Coronary artery (tissue), 2 donors: ENCODE results near the gene BSCL2.
A peak's percentile ranks its signal among the peaks of the same experiment; 100 is the strongest.
"Not testable (repeated sequence)": the region's sequence is repeated elsewhere in the genome, so short reads cannot be mapped to it uniquely, and the experiment has no call there.

Experiments
- DNase-seq: peaks from one replicate; pipeline ENCODE4 v3.0.0-alpha.2; 2017; ENCODE audit warnings: low spot score
- H3K27ac ChIP-seq, 2 donors: fragments of 200-600 bp; sonication (generic); one replicate each; pipeline ENCODE4 v1.5.1; 2016 to 2019
- H3K4me3 ChIP-seq: fragments of 200-600 bp; sonication (generic); 2 replicates; pipeline ENCODE4 v1.5.1; 2016; ENCODE audit warnings: mild to moderate bottlenecking, moderate library complexity
- TF ChIP-seq, protein P1 (sequence below): fragments of 200-600 bp; sonication (generic); IDR thresholded peaks from one replicate; pipeline ENCODE4 v1.5.1; 2019; ENCODE audit warnings: antibody characterized with exemption

BSCL2 gene

DNA sequence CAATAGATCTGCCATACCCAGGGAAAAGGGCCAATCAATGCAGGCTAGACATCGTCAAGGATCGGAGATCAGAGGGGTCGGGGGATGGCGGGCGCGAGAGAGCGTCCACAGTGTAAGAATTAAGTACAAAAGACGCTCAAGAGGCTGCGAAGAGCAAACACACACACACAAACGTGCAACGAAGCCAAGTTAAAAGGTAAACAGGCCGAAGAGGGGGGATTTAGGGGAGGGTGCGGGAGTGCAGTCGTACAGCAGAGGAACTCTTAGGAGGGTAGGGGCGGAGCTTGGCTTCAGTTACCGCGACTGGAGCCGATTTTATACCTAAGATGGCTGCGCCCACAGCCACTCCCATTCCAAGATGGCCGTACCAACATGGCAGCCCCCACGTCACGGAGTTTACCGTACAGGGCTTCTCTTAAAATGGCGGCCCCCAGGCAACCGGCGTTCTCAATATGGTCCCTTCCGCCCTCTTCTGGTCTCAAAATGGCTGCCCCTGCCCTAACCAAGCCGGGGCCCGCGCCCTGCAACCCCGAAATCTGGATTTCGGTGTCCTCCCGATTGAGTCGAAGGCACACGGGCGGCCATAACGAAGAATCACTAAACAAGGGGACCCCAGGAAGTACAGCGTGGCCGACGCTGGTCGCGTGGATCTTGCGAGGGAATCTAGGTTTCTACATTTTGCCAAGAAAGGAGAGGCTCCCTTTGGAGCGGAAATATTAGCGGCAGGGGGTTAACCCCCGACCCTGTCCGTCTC, 2.2 kb upstream of the BSCL2 start:
- H3K4me3 ChIP-seq: peak overlapping the region; percentile 78
- DNase-seq: peak; percentile 98
- TF ChIP-seq, protein P1, sequence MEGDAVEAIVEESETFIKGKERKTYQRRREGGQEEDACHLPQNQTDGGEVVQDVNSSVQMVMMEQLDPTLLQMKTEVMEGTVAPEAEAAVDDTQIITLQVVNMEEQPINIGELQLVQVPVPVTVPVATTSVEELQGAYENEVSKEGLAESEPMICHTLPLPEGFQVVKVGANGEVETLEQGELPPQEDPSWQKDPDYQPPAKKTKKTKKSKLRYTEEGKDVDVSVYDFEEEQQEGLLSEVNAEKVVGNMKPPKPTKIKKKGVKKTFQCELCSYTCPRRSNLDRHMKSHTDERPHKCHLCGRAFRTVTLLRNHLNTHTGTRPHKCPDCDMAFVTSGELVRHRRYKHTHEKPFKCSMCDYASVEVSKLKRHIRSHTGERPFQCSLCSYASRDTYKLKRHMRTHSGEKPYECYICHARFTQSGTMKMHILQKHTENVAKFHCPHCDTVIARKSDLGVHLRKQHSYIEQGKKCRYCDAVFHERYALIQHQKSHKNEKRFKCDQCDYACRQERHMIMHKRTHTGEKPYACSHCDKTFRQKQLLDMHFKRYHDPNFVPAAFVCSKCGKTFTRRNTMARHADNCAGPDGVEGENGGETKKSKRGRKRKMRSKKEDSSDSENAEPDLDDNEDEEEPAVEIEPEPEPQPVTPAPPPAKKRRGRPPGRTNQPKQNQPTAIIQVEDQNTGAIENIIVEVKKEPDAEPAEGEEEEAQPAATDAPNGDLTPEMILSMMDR: no peak
- peak overlapping the region; percentile 88 to 93 for H3K27ac ChIP-seq

- TF ChIP-seq, protein P1: no peak
- H3K4me3 ChIP-seq: peak overlapping the region; percentile 78
- no peak for DNase-seq
- peak overlapping the region; percentile 88 to 93 for H3K27ac ChIP-seq
Measured at GRCh38 chr11:62708793-62709192, 1.6 kb upstream of the BSCL2 start.

- no peak for DNase-seq
- TF ChIP-seq, protein P1: no peak
Measured at GRCh38 chr11:62708392-62708791, 1.2 kb upstream of the BSCL2 start.

GRCh38 chr11:62706850-62707247, 375 bp downstream of the BSCL2 start:
- TF ChIP-seq, protein P1: no peak
- DNase-seq: no peak
- Histone ChIP-seq H3K4me3 (peak overlapping the region; percentile 86), H3K27ac (peak overlapping the region; percentile 62 to 78)

More at GRCh38 chr11:62708392-62708791, 1.2 kb upstream of the BSCL2 start:
- Histone ChIP-seq H3K27ac (peak overlapping the region in 1 of 2 donors; percentile 88), H3K4me3 (peak overlapping the region; percentile 78)

GRCh38 chr11:62705880-62706849, 1.1 kb downstream of the BSCL2 start:
- TF ChIP-seq, protein P1: no peak
- H3K27ac ChIP-seq: peak overlapping the region; percentile 62 to 78
- DNase-seq: peak; percentile 98
- H3K4me3 ChIP-seq: peak overlapping the region; percentile 86

DNA sequence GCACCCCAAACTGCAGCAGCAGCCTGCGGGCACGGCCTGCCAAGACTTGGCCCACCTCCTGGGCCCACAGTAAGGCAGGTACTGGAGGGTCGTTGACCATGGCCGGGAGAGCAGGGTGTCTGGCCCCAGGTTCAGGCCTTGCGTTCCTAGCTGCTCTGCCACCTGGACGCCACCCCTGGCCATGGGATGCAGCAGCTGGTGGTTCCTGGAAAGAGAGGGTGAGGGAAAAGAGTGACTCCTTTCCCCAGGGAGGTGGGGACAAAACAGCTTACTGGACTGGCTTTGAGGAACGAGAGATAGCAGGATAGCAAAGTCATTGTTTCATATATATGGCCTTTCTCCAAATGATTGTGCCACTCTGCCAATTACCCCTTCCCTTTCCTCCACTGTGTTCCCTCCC, 1.8 kb downstream of the BSCL2 start:
- DNase-seq: peak; percentile 72
- TF ChIP-seq, protein P1: no peak
- peak overlapping the region; percentile 86 for H3K4me3 ChIP-seq
- H3K27ac ChIP-seq: peak overlapping the region; percentile 62 to 78

DNA sequence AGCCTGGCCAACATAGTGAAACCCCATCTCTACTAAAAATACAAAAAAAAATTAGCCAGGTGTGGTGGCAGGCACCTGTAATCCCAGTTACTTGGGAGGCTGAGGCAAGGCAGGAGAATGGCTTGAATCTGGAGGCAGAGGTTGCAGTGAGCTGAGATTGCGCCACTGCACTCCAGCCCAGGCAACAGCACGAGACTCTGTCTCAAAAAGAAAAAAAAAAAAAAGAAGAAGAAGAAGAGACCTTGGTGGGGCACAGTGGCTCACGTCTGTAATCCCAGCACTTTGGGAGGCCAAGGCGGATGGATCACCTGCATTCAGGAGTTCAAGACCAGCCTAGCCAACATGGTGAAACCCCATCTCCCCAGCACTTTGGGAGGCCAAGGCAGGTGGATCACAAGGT, 3.3 kb downstream of the BSCL2 start:
- not testable (repeated sequence) for H3K4me3 ChIP-seq, DNase-seq, H3K27ac ChIP-seq
